DND-41 (cell line): ENCODE data around the gene TP53AIP1.

ENCODE experiments used
- ATAC-seq: fragments of 200-7000 bp; cut with Tn5 transposase; 3 replicates; pipeline ENCODE4 v1.9.1; 2021; ENCODE audit warnings: low read depth; ENCODE audit not compliant: insufficient read depth
- DNase-seq: peaks from one replicate; pipeline ENCODE4 v3.0.0-alpha.2; 2020
- H2AFZ ChIP-seq: 2 replicates; pipeline ENCODE4 v1.6.0; 2012; ENCODE audit warnings: low read depth, low read length
- H3K27ac ChIP-seq: 2 replicates; pipeline ENCODE4 v1.5.1; 2012; ENCODE audit warnings: low read length, inconsistent platforms
- H3K27me3 ChIP-seq: fragments of 200-600 bp; sonication (generic); 2 replicates; pipeline ENCODE4 v1.6.0; 2012; ENCODE audit warnings: low read length, mild to moderate bottlenecking, inconsistent platforms; ENCODE audit not compliant: insufficient read depth, poor library complexity
- H3K36me3 ChIP-seq: 2 replicates; pipeline ENCODE4 v1.5.1; 2012; ENCODE audit warnings: low read length, inconsistent platforms; ENCODE audit not compliant: insufficient read depth
- H3K4me1 ChIP-seq: 2 replicates; pipeline ENCODE4 v1.5.1; 2012; ENCODE audit warnings: mild to moderate bottlenecking, low read length; ENCODE audit not compliant: insufficient read depth
- H3K4me2 ChIP-seq: 2 replicates; pipeline ENCODE4 v1.6.0; 2012; ENCODE audit warnings: mild to moderate bottlenecking, moderate library complexity, low read length, inconsistent platforms; ENCODE audit not compliant: insufficient read depth
- H3K4me3 ChIP-seq, 2 experiments: fragments of 200-600 bp in 1 of 2; shearing (Covaris generic) in 1 of 2; 2 replicates each; pipeline ENCODE4 v1.5.1; 2012 to 2016; ENCODE audit warnings: inconsistent platforms in 2 of 2, low read length in 2 of 2, mild to moderate bottlenecking in 2 of 2, low read depth in 1 of 2, moderate library complexity in 1 of 2
- H3K79me2 ChIP-seq: 2 replicates; pipeline ENCODE4 v1.6.0; 2012; ENCODE audit warnings: low read length, inconsistent platforms; ENCODE audit not compliant: insufficient read depth
- H3K9ac ChIP-seq: 2 replicates; pipeline ENCODE4 v1.6.0; 2012; ENCODE audit warnings: low read depth, mild to moderate bottlenecking, inconsistent platforms, low read length, moderate library complexity
- H3K9me3 ChIP-seq: 2 replicates; pipeline ENCODE4 v1.5.1; 2012; ENCODE audit warnings: low read length, moderate library complexity, mild to moderate bottlenecking, inconsistent platforms; ENCODE audit not compliant: insufficient read depth, severe bottlenecking
- H4K20me1 ChIP-seq: 2 replicates; pipeline ENCODE4 v1.6.0; 2012; ENCODE audit warnings: low read length; ENCODE audit not compliant: insufficient read depth
- CTCF ChIP-seq: IDR thresholded peaks from 2 replicates; pipeline ENCODE4 v1.5.1; 2012; ENCODE audit warnings: borderline replicate concordance, low read length, moderate library complexity, mild to moderate bottlenecking; ENCODE audit not compliant: poor library complexity, severe bottlenecking; ENCODE audit errors: extremely low read depth
- EZH2 ChIP-seq: IDR thresholded peaks from 3 replicates; pipeline ENCODE4 v1.6.1; 2012; ENCODE audit warnings: borderline replicate concordance, low read depth, mild to moderate bottlenecking, moderate library complexity, low read length, inconsistent platforms; ENCODE audit not compliant: severe bottlenecking

TP53AIP1 gene

GRCh38 chr11:128983023-128983422 is 40.4 kb upstream of the TP53AIP1 start:
- Histone ChIP-seq H3K27ac (no peak overlapping the region), H3K27me3 (no peaks in the 10 kb centered on the region), H3K4me3 (no peak overlapping the region), H3K4me2 (no peak overlapping the region), H3K4me1 (peaks cover 6% of the 10 kb centered on the region; the same call in 1 of the 2 replicates), H4K20me1 (no peaks in the 10 kb centered on the region), H3K79me2 (no peaks in the 10 kb centered on the region), H3K9ac (no peak overlapping the region), H2AFZ (no peak overlapping the region), H3K36me3 (no peaks in the 10 kb centered on the region), H3K9me3 (no peaks in the 10 kb centered on the region)
- TF ChIP-seq CTCF, result no peak
- TF ChIP-seq EZH2, result no peak
- ATAC-seq (no peak), DNase-seq (no peak)

- Histone ChIP-seq H3K9ac (no peak overlapping the region), H3K27me3 (no peaks in the 10 kb centered on the region), H4K20me1 (no peaks in the 10 kb centered on the region), H3K4me2 (no peak overlapping the region), H3K4me3 (no peak overlapping the region), H3K27ac (no peak overlapping the region), H2AFZ (no peak overlapping the region; the same call in 1 of the 2 replicates), H3K79me2 (no peaks in the 10 kb centered on the region), H3K9me3 (no peaks in the 10 kb centered on the region), H3K36me3 (no peaks in the 10 kb centered on the region), H3K4me1 (peaks cover 6% of the 10 kb centered on the region; the same call in 1 of the 2 replicates)
- DNase-seq, result no peak
- TF ChIP-seq EZH2, result no peak
- TF ChIP-seq CTCF, result no peak
- no peak for ATAC-seq
Measured at GRCh38 chr11:128981254-128981653, 38.6 kb upstream of the TP53AIP1 start.

GRCh38 chr11:128970598-128971190 is 28.0 kb upstream of the TP53AIP1 start:
- H3K27ac ChIP-seq, result peak overlapping the region; percentile 78
- H2AFZ ChIP-seq, result peak overlapping the region; percentile 34; the same call in 1 of the 2 replicates
- DNase-seq (peak; percentile 59), ATAC-seq (peak; percentile 93)
- H3K27me3 ChIP-seq, result no peaks in the 10 kb centered on the region
- peaks cover 38% of the 10 kb centered on the region for H3K4me1 ChIP-seq
- no peak overlapping the region for H3K9ac ChIP-seq
- no peak overlapping the region for H3K4me3 ChIP-seq
- no peaks in the 10 kb centered on the region for H3K36me3 ChIP-seq
- no peak for TF ChIP-seq EZH2
- TF ChIP-seq CTCF, result no peak
- H3K9me3 ChIP-seq, result no peaks in the 10 kb centered on the region
- H4K20me1 ChIP-seq, result no peaks in the 10 kb centered on the region
- no peak overlapping the region for H3K4me2 ChIP-seq
- H3K79me2 ChIP-seq, result no peaks in the 10 kb centered on the region

- Histone ChIP-seq H3K36me3 (no peaks in the 10 kb centered on the region), H3K4me2 (no peak overlapping the region), H3K4me1 (peaks cover 55% of the 10 kb centered on the region), H3K79me2 (no peaks in the 10 kb centered on the region), H4K20me1 (no peaks in the 10 kb centered on the region), H3K27me3 (no peaks in the 10 kb centered on the region), H3K9me3 (no peaks in the 10 kb centered on the region), H3K4me3 (no peak overlapping the region), H2AFZ (no peak overlapping the region), H3K27ac (no peak overlapping the region), H3K9ac (no peak overlapping the region)
- TF ChIP-seq CTCF, result peak; percentile 21
- TF ChIP-seq EZH2, result no peak
- DNase-seq (no peak), ATAC-seq (no peak)
Measured at GRCh38 chr11:128968916-128969315, 26.2 kb upstream of the TP53AIP1 start.
